GM20431 (cell line): ENCODE measurements around the gene SHISAL1.
"Not testable (repeated sequence)": the region's sequence is repeated elsewhere in the genome, so short reads cannot be mapped to it uniquely, and the experiment has no call there.

ENCODE experiments used
- in situ Hi-C: fragments of 300-500 bp; cut with MseI, MboI; formaldehyde crosslinking; loops from one replicate; pipeline ENCODE4 v1.15.0; 2020; ENCODE audit warnings: low sequenced_read_pairs; ENCODE audit not compliant: unreplicated experiment

The SHISAL1 gene

GRCh38 chr22:44245867-44246266, 66.9 kb downstream of the SHISAL1 start:
- in situ Hi-C loops = no loop called here

GRCh38 chr22:44245438-44245837, 67.3 kb downstream of the SHISAL1 start:
- in situ Hi-C loops = no loop called here

- in situ Hi-C loops = no loop called here
Observed at GRCh38 chr22:44244265-44244822, 68.4 kb downstream of the SHISAL1 start.

- in situ Hi-C loops = no loop called here
Observed at GRCh38 chr22:44243761-44244160, 69.0 kb downstream of the SHISAL1 start.

- in situ Hi-C loops = no loop called here
Observed at GRCh38 chr22:44242946-44243724, 69.6 kb downstream of the SHISAL1 start.

GRCh38 chr22:44241121-44241520, 71.6 kb downstream of the SHISAL1 start:
- in situ Hi-C loops = not testable (repeated sequence)

- in situ Hi-C loops = no loop called here
Observed at GRCh38 chr22:44237290-44237689, 75.5 kb downstream of the SHISAL1 start.

GRCh38 chr22:44234372-44234771, 78.4 kb downstream of the SHISAL1 start:
- in situ Hi-C loops = not testable (repeated sequence)

GRCh38 chr22:44231233-44231632, 81.5 kb downstream of the SHISAL1 start:
- in situ Hi-C loops = no loop called here

GRCh38 chr22:44229809-44230208, 82.9 kb downstream of the SHISAL1 start:
- in situ Hi-C loops = no loop called here

GRCh38 chr22:44229331-44229730, 83.4 kb downstream of the SHISAL1 start:
- in situ Hi-C loops = no loop called here

- in situ Hi-C loops = no loop called here
Observed at GRCh38 chr22:44225812-44226211, 86.9 kb downstream of the SHISAL1 start.

GRCh38 chr22:44225091-44225689, 87.6 kb downstream of the SHISAL1 start:
- in situ Hi-C loops = no loop called here

GRCh38 chr22:44224166-44224565, 88.6 kb downstream of the SHISAL1 start:
- in situ Hi-C loops = no loop called here

- in situ Hi-C loops = no loop called here
Observed at GRCh38 chr22:44221710-44222475, 90.9 kb downstream of the SHISAL1 start.

- in situ Hi-C loops = no loop called here
Observed at GRCh38 chr22:44220727-44221680, 91.7 kb downstream of the SHISAL1 start.

GRCh38 chr22:44219101-44219870, 93.5 kb downstream of the SHISAL1 start:
- in situ Hi-C loops = no loop called here

- in situ Hi-C loops = no loop called here
Observed at GRCh38 chr22:44218071-44218470, 94.7 kb downstream of the SHISAL1 start.

- in situ Hi-C loops = no loop called here
Observed at GRCh38 chr22:44217346-44217745, 95.4 kb downstream of the SHISAL1 start.
